GM23338 (cell line): ENCODE results near the gene RASA4. TPM values are rescaled to one million over a fixed set of nuclear protein-coding genes. Genes with fewer than 3 reads are reported as not detected.
"Not testable (repeated sequence)": the region's sequence is repeated elsewhere in the genome, so short reads cannot be mapped to it uniquely, and the experiment has no call there.

Experiments used
- ATAC-seq: fragments of 200-7000 bp; cut with Tn5 transposase; 3 replicates; pipeline ENCODE4 v1.9.1; 2020
- DNase-seq: peaks from one replicate; pipeline ENCODE4 v3.0.0-alpha.2; 2015; ENCODE audit warnings: low spot score
- H2AFZ ChIP-seq: fragments of 200-600 bp; sonication (generic); 2 replicates; pipeline ENCODE4 v1.8.0; 2016; ENCODE audit warnings: antibody characterized with exemption, mild to moderate bottlenecking, moderate library complexity
- H3F3A ChIP-seq: fragments of 200-600 bp; sonication (generic); replicated peaks from 2 replicates; pipeline ENCODE4 v1.8.0; 2017; ENCODE audit warnings: antibody characterized with exemption, mixed run types, low read depth
- H3K27ac ChIP-seq: fragments of 200-600 bp; sonication (generic); 2 replicates; pipeline ENCODE4 v1.6.1; 2016; ENCODE audit warnings: low read depth
- H3K27me3 ChIP-seq: fragments of 200-600 bp; sonication (generic); 2 replicates; pipeline ENCODE4 v1.8.0; 2016; ENCODE audit warnings: mild to moderate bottlenecking, mixed run types, moderate library complexity; ENCODE audit not compliant: insufficient read depth
- H3K36me3 ChIP-seq: fragments of 200-600 bp; sonication (generic); 2 replicates; pipeline ENCODE4 v1.8.0; 2016; ENCODE audit warnings: mild to moderate bottlenecking; ENCODE audit not compliant: insufficient read depth
- H3K4me1 ChIP-seq: fragments of 200-600 bp; sonication (generic); 2 replicates; pipeline ENCODE4 v1.8.0; 2016; ENCODE audit warnings: mild to moderate bottlenecking, moderate library complexity; ENCODE audit not compliant: insufficient read depth
- H3K4me2 ChIP-seq: fragments of 200-600 bp; sonication (generic); 2 replicates; pipeline ENCODE4 v1.7.1; 2017; ENCODE audit warnings: mixed run types
- H3K4me3 ChIP-seq: fragments of 200-600 bp; sonication (generic); 2 replicates; pipeline ENCODE4 v1.6.1; 2016; ENCODE audit warnings: mixed run types
- H3K79me2 ChIP-seq: fragments of 200-600 bp; sonication (generic); replicated peaks from 2 replicates; pipeline ENCODE4 v1.8.0; 2017; ENCODE audit warnings: mild to moderate bottlenecking; ENCODE audit not compliant: insufficient read depth
- H3K9me2 ChIP-seq: fragments of 200-600 bp; sonication (generic); 2 replicates; pipeline ENCODE4 v1.8.0; 2017; ENCODE audit not compliant: insufficient read depth
- H4K20me1 ChIP-seq: fragments of 200-600 bp; sonication (generic); replicated peaks from 2 replicates; pipeline ENCODE4 v1.8.0; 2017; ENCODE audit warnings: mild to moderate bottlenecking; ENCODE audit not compliant: insufficient read depth
- H3K27ac Mint-ChIP-seq: 2 replicates; pipeline ENCODE4 v1.8.0; 2020; ENCODE audit warnings: inconsistent platforms, mild to moderate bottlenecking, moderate library complexity, mixed read lengths
- H3K27me3 Mint-ChIP-seq: 3 replicates; pipeline ENCODE4 v1.8.0; 2022; ENCODE audit warnings: low read depth, mild to moderate bottlenecking, moderate library complexity, mixed read lengths, inconsistent platforms; ENCODE audit not compliant: insufficient read depth, poor library complexity
- H3K36me3 Mint-ChIP-seq: 3 replicates; pipeline ENCODE4 v1.8.0; 2021; ENCODE audit warnings: low read depth, mild to moderate bottlenecking, inconsistent platforms, moderate library complexity, mixed read lengths
- H3K4me1 Mint-ChIP-seq: 3 replicates; pipeline ENCODE4 v1.8.0; 2020; ENCODE audit warnings: mild to moderate bottlenecking, inconsistent platforms, mixed read lengths
- H3K4me3 Mint-ChIP-seq: 3 replicates; pipeline ENCODE4 v1.8.0; 2021; ENCODE audit warnings: moderate library complexity, mild to moderate bottlenecking, inconsistent platforms, mixed read lengths
- H3K9me3 Mint-ChIP-seq: 3 replicates; pipeline ENCODE4 v1.8.0; 2020; ENCODE audit warnings: moderate library complexity, mild to moderate bottlenecking, inconsistent platforms, mixed read lengths
- polyA plus RNA-seq: library from polyadenylated mRNA; unstranded; fragments of >200 nt; fragmentation: Nextera tagmentation; extraction: Ambion mirVana; gene quantifications from 2 replicates; pipeline ENCODE4 v1.2.1, GENCODE V29; 2016
- total RNA-seq: library from RNA; depleted of rRNA; stranded (reverse); fragments of >200 nt; shearing (Covaris generic); gene quantifications from 2 replicates; pipeline ENCODE4 v1.2.3, GENCODE V29; 2014

RASA4 gene
- total and polyA plus RNA-seq, 2 experiments from 2014 or later, result 2.6 to 4.4 TPM

DNA sequence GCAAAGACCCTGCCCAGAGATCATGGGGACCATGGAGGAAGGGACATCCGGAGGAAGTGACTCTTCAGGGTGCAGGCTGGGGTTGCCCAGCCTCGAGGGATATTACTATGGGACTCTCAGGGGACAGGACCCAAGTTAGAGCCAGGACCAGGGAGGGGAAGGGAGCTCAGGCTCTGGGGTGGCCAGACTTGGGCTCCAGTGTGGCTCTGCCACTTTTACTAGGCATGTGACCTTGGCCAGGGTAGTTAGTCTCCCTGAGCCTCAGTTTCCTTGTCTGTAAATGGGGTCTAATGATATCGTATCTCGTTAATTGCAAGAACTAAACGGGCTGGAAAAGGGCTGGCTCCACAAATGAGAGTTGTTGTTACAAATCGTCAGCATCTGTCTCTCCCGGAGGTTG lies 6.1 kb downstream of the RASA4 start:
- H3K9me2 ChIP-seq, H3K27ac Mint-ChIP-seq, ATAC-seq, H3K27me3 ChIP-seq, H3K36me3 Mint-ChIP-seq, H2AFZ ChIP-seq, H3K4me1 ChIP-seq, H3K79me2 ChIP-seq, H3K4me1 Mint-ChIP-seq, H3K9me3 Mint-ChIP-seq, H3K4me3 ChIP-seq, H3K27ac ChIP-seq, H3K27me3 Mint-ChIP-seq, H4K20me1 ChIP-seq, H3F3A ChIP-seq, H3K4me2 ChIP-seq, H3K36me3 ChIP-seq, H3K4me3 Mint-ChIP-seq, DNase-seq: not testable (repeated sequence)

- H3K36me3 Mint-ChIP-seq, H3K4me1 Mint-ChIP-seq, H3K4me3 Mint-ChIP-seq: not testable (repeated sequence)
Observed at GRCh38 chr7:102609734-102610133, 6.8 kb downstream of the RASA4 start.

DNA sequence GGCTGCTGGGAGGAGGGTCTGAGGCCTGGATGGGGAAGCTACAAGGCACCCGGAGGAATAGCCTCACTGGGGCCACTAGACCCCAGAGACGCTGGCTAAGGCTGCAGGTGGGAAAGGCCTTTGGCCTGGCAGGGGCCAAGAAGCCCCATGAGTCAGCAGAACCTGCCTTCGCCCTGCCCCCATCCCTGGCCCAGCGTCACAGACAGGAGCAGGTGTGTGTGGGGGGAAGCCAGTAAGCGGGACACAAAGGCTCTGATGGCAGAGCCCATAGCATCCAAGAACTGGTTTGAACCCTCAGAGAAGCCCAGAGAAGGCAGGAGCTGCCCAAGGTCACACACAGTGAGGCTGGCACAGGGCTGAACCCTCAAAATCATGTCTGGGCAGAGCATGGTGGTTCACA lies 9.7 kb downstream of the RASA4 start:
- H3K4me3 Mint-ChIP-seq, H3K4me3 ChIP-seq, H3K4me2 ChIP-seq, H3F3A ChIP-seq, H3K9me3 Mint-ChIP-seq, H3K9me2 ChIP-seq, H3K27me3 Mint-ChIP-seq, DNase-seq, H3K27ac Mint-ChIP-seq, H3K36me3 Mint-ChIP-seq, H3K4me1 Mint-ChIP-seq, H4K20me1 ChIP-seq, H3K79me2 ChIP-seq, H3K4me1 ChIP-seq, H3K27ac ChIP-seq, ATAC-seq, H3K36me3 ChIP-seq, H3K27me3 ChIP-seq, H2AFZ ChIP-seq: not testable (repeated sequence)

More at GRCh38 chr7:102609734-102610133, 6.8 kb downstream of the RASA4 start:
- H3K4me3 ChIP-seq, ATAC-seq, H3K27me3 ChIP-seq, H2AFZ ChIP-seq, H3K9me2 ChIP-seq, H3K36me3 ChIP-seq, H3K27ac ChIP-seq, DNase-seq, H3F3A ChIP-seq, H3K9me3 Mint-ChIP-seq, H3K4me2 ChIP-seq, H4K20me1 ChIP-seq, H3K4me1 ChIP-seq, H3K27ac Mint-ChIP-seq, H3K79me2 ChIP-seq, H3K27me3 Mint-ChIP-seq: not testable (repeated sequence)

GRCh38 chr7:102604431-102605145 lies 12.0 kb downstream of the RASA4 start:
- not testable (repeated sequence) for H3K36me3 ChIP-seq, H3K4me1 Mint-ChIP-seq, H3K4me2 ChIP-seq, H3K27me3 Mint-ChIP-seq, H3K9me2 ChIP-seq, DNase-seq, H3K4me3 Mint-ChIP-seq, H3K79me2 ChIP-seq, H3K4me1 ChIP-seq, H3K9me3 Mint-ChIP-seq, H4K20me1 ChIP-seq, H2AFZ ChIP-seq, H3K27ac ChIP-seq, H3K27me3 ChIP-seq, H3K27ac Mint-ChIP-seq, H3K4me3 ChIP-seq, H3F3A ChIP-seq, H3K36me3 Mint-ChIP-seq
- peak; percentile 31; the same call in 2 of the 3 replicates for ATAC-seq

DNA sequence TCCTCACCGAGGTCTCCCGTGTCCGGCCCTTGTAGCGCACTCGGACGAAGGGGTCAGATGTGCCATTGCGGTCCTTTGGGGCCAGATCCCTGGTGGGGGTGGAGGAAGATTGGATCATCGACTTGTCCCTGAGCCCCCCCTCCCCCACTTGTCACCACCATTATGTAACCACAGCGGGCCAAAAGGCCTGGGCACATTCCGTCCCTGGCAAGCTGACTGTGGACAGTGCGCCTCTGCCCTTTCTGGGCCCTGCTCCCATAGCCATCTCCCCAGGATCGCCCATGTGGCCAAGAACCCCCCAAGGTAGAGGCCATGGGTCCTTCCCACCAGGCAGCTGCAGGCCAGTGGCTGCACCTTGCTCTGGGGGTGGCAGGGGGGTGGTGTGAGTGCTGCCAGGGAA lies 14.2 kb downstream of the RASA4 start:
- H3K27me3 Mint-ChIP-seq, H3K4me1 ChIP-seq, H3K27ac Mint-ChIP-seq, H3K9me2 ChIP-seq, H3K4me3 ChIP-seq, H3F3A ChIP-seq, ATAC-seq, H3K27me3 ChIP-seq, H2AFZ ChIP-seq, H3K4me2 ChIP-seq, H3K79me2 ChIP-seq, H3K36me3 ChIP-seq, H3K4me1 Mint-ChIP-seq, H3K9me3 Mint-ChIP-seq, H3K36me3 Mint-ChIP-seq, H3K4me3 Mint-ChIP-seq, H4K20me1 ChIP-seq, H3K27ac ChIP-seq, DNase-seq: not testable (repeated sequence)

- not testable (repeated sequence) for H2AFZ ChIP-seq, H3K36me3 ChIP-seq, H3K36me3 Mint-ChIP-seq, H3K27me3 ChIP-seq, H3K27ac ChIP-seq, H4K20me1 ChIP-seq, H3K9me3 Mint-ChIP-seq, H3K4me2 ChIP-seq, H3K9me2 ChIP-seq, H3K4me3 ChIP-seq, H3K27ac Mint-ChIP-seq, H3K4me1 Mint-ChIP-seq, H3K4me1 ChIP-seq, ATAC-seq, H3K27me3 Mint-ChIP-seq, DNase-seq, H3K4me3 Mint-ChIP-seq, H3F3A ChIP-seq, H3K79me2 ChIP-seq
Observed at GRCh38 chr7:102599699-102600098, 16.9 kb downstream of the RASA4 start.

GRCh38 chr7:102596036-102596435 lies 20.5 kb downstream of the RASA4 start:
- DNase-seq, H2AFZ ChIP-seq, H3K36me3 Mint-ChIP-seq, ATAC-seq, H3K4me2 ChIP-seq, H3K27ac Mint-ChIP-seq, H3K36me3 ChIP-seq, H3K79me2 ChIP-seq, H3K9me2 ChIP-seq, H3F3A ChIP-seq, H3K4me3 Mint-ChIP-seq, H3K4me1 Mint-ChIP-seq, H3K4me1 ChIP-seq, H3K9me3 Mint-ChIP-seq, H3K27ac ChIP-seq, H3K27me3 Mint-ChIP-seq, H4K20me1 ChIP-seq, H3K27me3 ChIP-seq, H3K4me3 ChIP-seq: not testable (repeated sequence)
